ENCODE results near the gene LRRC37B.
"Not testable (repeated sequence)": the region's sequence is repeated elsewhere in the genome, so short reads cannot be mapped to it uniquely, and the experiment has no call there.

Gene LRRC37B

GRCh38 chr17:32006957-32007462 lies at the start of gene LRRC37B:
Gene LRRC37B (plus strand): TSS chr17:32007383. CDS start chr17:32021393, 14,010 bp downstream.
- peak; percentile 70 to 77 for DNase-seq (ENCODE audit: low read depth in 2 of 2, low spot score in 1 of 2)

GRCh38 chr17:31964131-31964530 lies 43.1 kb upstream of the LRRC37B start:
- not testable (repeated sequence) for DNase-seq (ENCODE audit: low read depth in 2 of 2, low spot score in 1 of 2)

- DNase-seq (ENCODE audit: low read depth in 2 of 2, low spot score in 1 of 2): no peak
These were observed 39.5 kb upstream of the LRRC37B start for GRCh38 chr17:31967648-31968047.

- not testable (repeated sequence) for DNase-seq (ENCODE audit: low read depth in 2 of 2, low spot score in 1 of 2)
These were observed 36.8 kb upstream of the LRRC37B start for GRCh38 chr17:31970416-31970815.

GRCh38 chr17:31974269-31975071 lies 32.7 kb upstream of the LRRC37B start:
- DNase-seq (ENCODE audit: low read depth in 2 of 2, low spot score in 1 of 2): not testable (repeated sequence)

GRCh38 chr17:31975391-31975790 lies 31.8 kb upstream of the LRRC37B start:
- DNase-seq (ENCODE audit: low read depth in 2 of 2, low spot score in 1 of 2): not testable (repeated sequence)

- not testable (repeated sequence) for DNase-seq (ENCODE audit: low read depth in 2 of 2, low spot score in 1 of 2)
These were observed 15.4 kb upstream of the LRRC37B start for GRCh38 chr17:31991821-31992220.

GRCh38 chr17:31997005-31997404 lies 10.2 kb upstream of the LRRC37B start:
- DNase-seq (ENCODE audit: low read depth in 2 of 2, low spot score in 1 of 2): no peak

GRCh38 chr17:32007463-32008298 lies 498 bp downstream of the LRRC37B start:
- peak in 1 of 2 donors; percentile 11 for DNase-seq (ENCODE audit: low read depth in 2 of 2, low spot score in 1 of 2)

GRCh38 chr17:32009262-32009542 lies 2.0 kb downstream of the LRRC37B start:
- DNase-seq (ENCODE audit: low read depth in 2 of 2, low spot score in 1 of 2): no peak

- no peak for DNase-seq (ENCODE audit: low read depth in 2 of 2, low spot score in 1 of 2)
These were observed 2.9 kb downstream of the LRRC37B start for GRCh38 chr17:32010114-32010513.

GRCh38 chr17:32015245-32016013 lies 8.2 kb downstream of the LRRC37B start:
- DNase-seq (ENCODE audit: low read depth in 2 of 2, low spot score in 1 of 2): no peak

GRCh38 chr17:32016231-32016630 lies 9.0 kb downstream of the LRRC37B start:
- DNase-seq (ENCODE audit: low read depth in 2 of 2, low spot score in 1 of 2): no peak

- DNase-seq (ENCODE audit: low read depth in 2 of 2, low spot score in 1 of 2): no peak
These were observed 12.0 kb downstream of the LRRC37B start for GRCh38 chr17:32019228-32019627.

GRCh38 chr17:32020943-32021614 lies 13.9 kb downstream of the LRRC37B start:
- DNase-seq (ENCODE audit: low read depth in 2 of 2, low spot score in 1 of 2): no peak

GRCh38 chr17:32021615-32021955 lies 14.4 kb downstream of the LRRC37B start:
- no peak for DNase-seq (ENCODE audit: low read depth in 2 of 2, low spot score in 1 of 2)

- DNase-seq (ENCODE audit: low read depth in 2 of 2, low spot score in 1 of 2): not testable (repeated sequence)
These were observed 15.4 kb downstream of the LRRC37B start for GRCh38 chr17:32022554-32022953.

- not testable (repeated sequence) for DNase-seq (ENCODE audit: low read depth in 2 of 2, low spot score in 1 of 2)
These were observed 20.1 kb downstream of the LRRC37B start for GRCh38 chr17:32027271-32027670.

GRCh38 chr17:32033223-32033622 lies 26.0 kb downstream of the LRRC37B start:
- no peak for DNase-seq (ENCODE audit: low read depth in 2 of 2, low spot score in 1 of 2)

GRCh38 chr17:32033812-32034211 lies 26.6 kb downstream of the LRRC37B start:
- DNase-seq (ENCODE audit: low read depth in 2 of 2, low spot score in 1 of 2): not testable (repeated sequence)

GRCh38 chr17:32040246-32040645 lies 33.1 kb downstream of the LRRC37B start:
- not testable (repeated sequence) for DNase-seq (ENCODE audit: low read depth in 2 of 2, low spot score in 1 of 2)

Data from stimulated activated CD8-positive, alpha-beta memory T cell treated with anti-CD3 and anti-CD28 coated beads, Interleukin-4, amount 100 ng/mL, for 1 hour (primary cell).